ENCODE data around the gene WDR88. TPM values are rescaled to one million over a fixed set of nuclear protein-coding genes. Genes with fewer than 3 reads are reported as not detected.

The WDR88 gene
- total RNA-seq, 1 donor from 2014 or later: not detected

DNA sequence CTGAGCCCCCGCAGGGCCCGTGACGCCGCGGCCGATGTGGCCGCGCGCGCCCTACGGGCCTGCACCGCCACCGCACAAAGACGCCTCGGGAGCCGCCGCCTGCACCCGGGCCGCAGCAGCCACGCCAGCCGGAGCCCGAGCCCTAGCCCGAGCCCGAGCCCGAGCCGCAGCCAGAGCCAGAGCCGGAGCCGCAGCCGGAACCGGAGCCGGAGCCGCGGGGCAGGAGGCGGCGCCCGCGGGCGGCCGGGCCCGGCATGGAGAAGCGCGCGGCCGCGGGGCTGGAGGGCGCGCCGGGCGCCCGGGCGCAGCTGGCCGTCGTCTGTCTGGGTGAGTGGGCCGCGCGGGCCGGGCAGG, 62.6 kb downstream of the WDR88 start:
- Histone ChIP-seq H3K27me3 (ENCODE audit: control insufficient read depth, insufficient read depth, low read length) (peaks cover 7% of the 10 kb centered on the region), H3K4me3 (ENCODE audit: low read depth, low read length) (peak overlapping the region; percentile 33), H3K36me3 (ENCODE audit: control insufficient read depth, insufficient read depth, low read length) (no peaks in the 10 kb centered on the region)
- TF ChIP-seq, protein P1, sequence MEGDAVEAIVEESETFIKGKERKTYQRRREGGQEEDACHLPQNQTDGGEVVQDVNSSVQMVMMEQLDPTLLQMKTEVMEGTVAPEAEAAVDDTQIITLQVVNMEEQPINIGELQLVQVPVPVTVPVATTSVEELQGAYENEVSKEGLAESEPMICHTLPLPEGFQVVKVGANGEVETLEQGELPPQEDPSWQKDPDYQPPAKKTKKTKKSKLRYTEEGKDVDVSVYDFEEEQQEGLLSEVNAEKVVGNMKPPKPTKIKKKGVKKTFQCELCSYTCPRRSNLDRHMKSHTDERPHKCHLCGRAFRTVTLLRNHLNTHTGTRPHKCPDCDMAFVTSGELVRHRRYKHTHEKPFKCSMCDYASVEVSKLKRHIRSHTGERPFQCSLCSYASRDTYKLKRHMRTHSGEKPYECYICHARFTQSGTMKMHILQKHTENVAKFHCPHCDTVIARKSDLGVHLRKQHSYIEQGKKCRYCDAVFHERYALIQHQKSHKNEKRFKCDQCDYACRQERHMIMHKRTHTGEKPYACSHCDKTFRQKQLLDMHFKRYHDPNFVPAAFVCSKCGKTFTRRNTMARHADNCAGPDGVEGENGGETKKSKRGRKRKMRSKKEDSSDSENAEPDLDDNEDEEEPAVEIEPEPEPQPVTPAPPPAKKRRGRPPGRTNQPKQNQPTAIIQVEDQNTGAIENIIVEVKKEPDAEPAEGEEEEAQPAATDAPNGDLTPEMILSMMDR (IDR thresholded peaks at IDR 0.05; ENCODE audit: insufficient read depth, low read length, poor library complexity, severe bottlenecking): no peak
- no peak for DNase-seq (ENCODE audit: low read depth)

DNA sequence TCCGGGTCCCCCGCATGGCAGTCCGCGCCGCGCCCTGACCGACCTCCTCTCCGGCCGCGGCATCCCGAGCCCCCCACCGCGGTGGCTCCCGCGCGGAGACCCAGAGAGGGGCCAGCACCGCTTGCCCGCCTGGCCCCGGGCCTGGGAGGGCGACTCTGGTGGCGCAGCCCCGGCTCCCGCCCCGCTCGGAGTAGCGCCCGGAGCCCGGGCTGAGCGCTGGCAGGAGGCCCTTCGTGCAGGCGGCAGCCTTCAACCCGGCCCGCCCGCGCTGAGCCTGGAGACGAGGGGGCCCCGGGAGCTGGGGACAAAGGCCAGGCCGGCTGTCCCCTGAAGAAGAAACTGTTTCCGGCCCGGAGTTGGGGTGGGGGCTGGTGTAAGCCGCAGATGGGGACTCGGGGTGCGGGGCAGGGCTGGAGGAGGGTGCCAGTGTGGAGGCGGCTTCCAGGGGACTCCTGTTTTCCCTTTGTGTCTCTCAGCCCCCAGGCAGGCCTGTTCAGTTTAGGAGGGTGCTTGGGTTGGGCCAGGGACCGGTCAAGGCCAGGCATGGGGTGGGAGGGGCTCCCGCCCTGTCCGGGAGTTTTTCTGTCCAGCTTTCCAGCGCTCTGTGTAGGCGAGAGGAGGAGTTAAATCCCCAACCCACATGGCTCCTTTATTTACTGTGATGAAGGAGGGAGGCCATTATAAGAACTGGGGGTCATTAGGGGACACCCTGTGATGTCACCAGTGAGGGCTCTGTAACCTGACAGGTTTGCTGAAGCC, 63.2 kb downstream of the WDR88 start:
- TF ChIP-seq, protein P1 (IDR thresholded peaks at IDR 0.05; ENCODE audit: insufficient read depth, low read length, poor library complexity, severe bottlenecking): no peak

DNA sequence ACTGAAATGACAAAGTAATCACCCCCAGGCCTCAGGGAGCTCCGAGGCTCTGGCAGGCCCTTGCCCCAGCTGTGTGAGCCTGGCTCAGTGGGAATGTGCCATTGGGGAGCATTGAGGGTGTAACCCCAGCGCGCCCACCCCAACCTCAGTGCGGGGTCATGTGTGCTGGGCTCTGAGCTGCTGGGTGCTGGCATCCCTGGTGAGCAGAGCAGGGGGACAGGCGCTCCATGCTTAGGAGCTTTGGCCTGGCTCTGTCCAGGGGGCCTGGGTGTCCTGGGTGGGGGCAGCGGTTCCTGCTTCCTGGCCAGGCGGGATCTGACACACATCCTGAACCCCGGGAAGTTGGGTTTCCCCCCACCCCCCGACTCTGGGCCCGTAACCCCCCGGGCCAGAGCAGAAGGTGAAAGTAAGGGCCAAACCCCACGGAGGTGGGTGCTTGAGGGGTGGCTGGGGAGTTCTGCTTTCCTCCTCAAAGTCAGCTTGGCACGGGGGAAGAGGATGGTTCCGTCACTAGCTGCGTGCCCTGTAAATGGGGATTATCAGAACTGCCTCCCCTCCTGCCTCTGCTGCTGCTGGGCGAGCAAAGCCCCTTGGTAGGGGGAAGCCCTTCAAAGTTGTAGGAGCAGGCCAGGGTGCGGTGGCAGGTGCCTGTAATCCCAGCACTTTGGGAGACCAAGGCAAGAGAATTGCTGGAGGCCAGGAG, 63.9 kb downstream of the WDR88 start:
- H3K36me3 ChIP-seq (ENCODE audit: control insufficient read depth, insufficient read depth, low read length): no peaks in the 10 kb centered on the region
- TF ChIP-seq, protein P1 (IDR thresholded peaks at IDR 0.05; ENCODE audit: insufficient read depth, low read length, poor library complexity, severe bottlenecking): no peak
- DNase-seq (ENCODE audit: low read depth): no peak
- peak overlapping the region; percentile 33 for H3K4me3 ChIP-seq (ENCODE audit: low read depth, low read length)
- H3K27me3 ChIP-seq (ENCODE audit: control insufficient read depth, insufficient read depth, low read length): peaks cover 4% of the 10 kb centered on the region

More for the DNA sequence above, 63.2 kb downstream of the WDR88 start:
- Histone ChIP-seq H3K27me3 (ENCODE audit: control insufficient read depth, insufficient read depth, low read length) (peaks cover 7% of the 10 kb centered on the region), H3K36me3 (ENCODE audit: control insufficient read depth, insufficient read depth, low read length) (no peaks in the 10 kb centered on the region), H3K4me3 (ENCODE audit: low read depth, low read length) (peak overlapping the region; percentile 33)
- DNase-seq (ENCODE audit: low read depth): no peak

GRCh38 chr19:33196446-33197193, 64.7 kb downstream of the WDR88 start:
- Histone ChIP-seq H3K36me3 (ENCODE audit: control insufficient read depth, insufficient read depth, low read length) (no peaks in the 10 kb centered on the region), H3K27me3 (ENCODE audit: control insufficient read depth, insufficient read depth, low read length) (peaks cover under 1% of the 10 kb centered on the region), H3K4me3 (ENCODE audit: low read depth, low read length) (no peak overlapping the region)
- DNase-seq (ENCODE audit: low read depth): no peak
- TF ChIP-seq, protein P1 (IDR thresholded peaks at IDR 0.05; ENCODE audit: insufficient read depth, low read length, poor library complexity, severe bottlenecking): no peak

GRCh38 chr19:33197591-33198000, 65.7 kb downstream of the WDR88 start:
- H3K36me3 ChIP-seq (ENCODE audit: control insufficient read depth, insufficient read depth, low read length): no peaks in the 10 kb centered on the region
- no peak for DNase-seq (ENCODE audit: low read depth)
- TF ChIP-seq, protein P1 (IDR thresholded peaks at IDR 0.05; ENCODE audit: insufficient read depth, low read length, poor library complexity, severe bottlenecking): no peak
- no peak overlapping the region for H3K4me3 ChIP-seq (ENCODE audit: low read depth, low read length)
- H3K27me3 ChIP-seq (ENCODE audit: control insufficient read depth, insufficient read depth, low read length): no peaks in the 10 kb centered on the region
